ENCODE results near the gene PTPRN2.
A peak's percentile ranks its signal among the peaks of the same experiment; 100 is the strongest.
"Not testable (repeated sequence)": the region's sequence is repeated elsewhere in the genome, so short reads cannot be mapped to it uniquely, and the experiment has no call there.

The PTPRN2 gene

DNA sequence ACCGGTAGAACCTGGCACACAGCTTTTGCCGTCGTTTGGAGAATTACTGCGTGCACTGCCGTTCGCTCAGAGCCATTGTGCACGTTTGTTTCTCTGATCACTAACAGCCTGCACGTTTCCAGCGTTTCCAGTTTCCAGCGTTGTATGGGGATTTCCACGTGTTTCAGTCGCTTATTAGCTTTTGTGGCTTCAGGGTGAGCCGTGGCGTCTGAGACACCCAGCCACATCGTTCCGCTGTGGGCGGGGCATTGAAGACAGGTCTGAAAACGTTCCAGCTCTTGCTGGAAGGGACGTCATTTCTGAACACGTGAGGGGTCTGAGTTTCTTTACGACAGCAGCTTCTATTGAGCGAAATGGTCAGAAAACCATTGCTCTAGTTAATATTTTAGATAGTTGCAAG lies 1086.0 kb downstream of the PTPRN2 start:
- peak; percentile 23 for DNase-seq

DNA sequence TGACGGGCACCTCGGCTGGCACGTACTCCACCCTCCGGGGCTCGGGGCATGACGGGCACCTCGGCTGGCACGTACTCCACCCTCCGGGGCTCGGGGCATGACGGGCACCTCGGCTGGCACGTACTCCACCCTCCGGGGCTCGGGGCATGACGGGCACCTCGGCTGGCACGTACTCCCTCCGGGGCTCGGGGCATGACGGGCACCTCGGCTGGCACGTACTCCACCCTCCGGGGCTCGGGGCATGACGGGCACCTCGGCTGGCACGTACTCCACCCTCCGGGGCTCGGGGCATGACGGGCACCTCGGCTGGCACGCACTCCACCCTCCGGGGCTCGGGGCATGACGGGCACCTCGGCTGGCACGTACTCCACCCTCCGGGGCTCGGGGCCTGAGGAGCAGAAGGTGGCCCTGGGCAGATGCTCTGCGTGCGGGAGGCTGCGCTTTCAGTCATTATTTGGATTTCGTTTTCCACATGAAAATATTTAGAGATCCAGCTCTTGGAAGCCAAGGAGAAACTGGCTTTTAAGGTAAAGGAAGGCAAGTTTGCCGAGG lies 1086.6 kb downstream of the PTPRN2 start:
- DNase-seq: not testable (repeated sequence)

DNA sequence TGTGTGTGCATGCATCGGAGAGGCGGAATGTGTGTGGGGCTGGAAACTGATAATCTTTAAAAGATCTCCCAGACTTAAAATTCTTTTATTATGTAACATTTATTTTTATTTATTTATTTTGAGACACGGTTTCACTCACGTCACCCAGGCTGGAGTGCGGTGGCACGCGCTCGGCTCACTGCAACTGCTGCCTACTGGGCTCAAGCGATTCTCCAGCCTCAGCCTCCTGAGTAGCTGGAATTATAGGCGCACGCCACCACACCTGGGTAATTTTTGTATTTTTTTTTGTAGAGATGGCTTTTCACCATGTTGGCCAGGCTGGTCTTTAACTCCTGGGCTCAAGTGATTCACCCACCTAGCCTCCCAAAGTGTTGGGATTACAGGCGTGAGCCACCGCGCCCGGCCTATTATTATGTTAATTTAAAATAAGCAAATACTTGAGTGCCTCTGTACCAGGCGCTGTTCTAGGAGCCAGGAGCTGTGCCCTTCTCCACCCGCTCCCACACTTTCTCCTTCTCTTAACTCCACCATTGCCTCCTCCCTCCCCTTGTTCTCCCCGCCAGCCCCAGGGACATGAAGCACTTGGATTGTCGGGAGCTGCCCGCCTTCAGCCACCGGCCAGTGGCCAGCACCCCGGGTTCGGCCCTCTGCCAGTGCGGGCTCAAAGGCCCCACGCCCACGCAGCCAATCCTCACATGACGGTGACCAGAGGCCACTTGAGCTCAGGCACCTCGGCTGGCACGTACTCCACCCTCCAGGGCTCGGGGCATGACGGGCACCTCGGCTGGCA lies 1087.3 kb downstream of the PTPRN2 start:
- DNase-seq: no peak

DNA sequence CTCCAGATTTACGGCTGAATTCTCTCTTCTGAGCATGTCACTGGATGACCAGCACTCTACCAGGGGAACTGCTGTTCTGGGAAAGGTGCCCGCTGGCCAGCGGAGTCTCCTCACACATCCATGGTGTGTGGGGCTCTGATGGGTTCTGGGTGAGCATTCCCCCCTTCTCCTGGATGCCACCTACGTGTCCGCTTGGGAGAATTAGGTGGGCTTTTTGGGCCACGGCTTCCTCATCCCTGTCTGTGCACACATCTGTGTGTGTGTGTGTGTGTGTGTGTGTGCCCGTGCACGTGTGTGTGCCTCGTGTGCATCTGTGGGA lies 1087.8 kb downstream of the PTPRN2 start:
- DNase-seq: no peak

DNA sequence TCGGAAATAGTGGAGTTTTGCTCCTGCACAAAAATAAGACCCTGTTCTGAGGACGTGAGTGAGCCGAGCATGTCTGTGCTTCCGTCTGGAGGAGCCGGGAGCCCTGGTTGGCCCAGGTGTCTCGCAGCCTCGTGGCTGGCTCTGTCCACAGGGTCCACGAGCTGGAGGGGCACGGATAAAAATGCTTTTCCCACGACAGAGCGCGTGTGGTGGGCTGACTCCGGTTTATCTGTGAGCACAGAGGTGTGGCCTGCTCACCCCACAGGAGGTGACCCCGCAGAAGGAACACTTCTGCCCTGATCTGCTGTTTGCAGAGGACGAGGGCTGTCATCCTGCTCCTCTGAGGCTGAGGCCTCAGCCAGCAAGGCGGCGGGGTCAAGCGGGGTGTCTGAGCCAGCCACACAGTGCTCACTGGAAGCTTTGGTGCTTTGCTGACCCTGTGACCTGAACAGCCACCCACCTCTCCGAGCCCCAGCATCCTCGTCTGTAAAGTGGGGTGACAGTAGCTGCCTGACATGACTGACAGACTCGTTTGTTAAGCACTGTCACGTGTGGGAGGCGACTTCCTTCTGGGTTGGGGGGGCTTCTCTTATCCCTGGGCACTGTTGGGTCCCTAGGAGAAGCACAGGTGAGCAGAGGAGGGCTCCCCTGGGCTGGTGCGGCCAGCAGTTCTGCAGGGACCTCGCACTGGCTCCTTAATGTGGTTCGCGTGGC lies 1088.3 kb downstream of the PTPRN2 start:
- DNase-seq: no peak

DNA sequence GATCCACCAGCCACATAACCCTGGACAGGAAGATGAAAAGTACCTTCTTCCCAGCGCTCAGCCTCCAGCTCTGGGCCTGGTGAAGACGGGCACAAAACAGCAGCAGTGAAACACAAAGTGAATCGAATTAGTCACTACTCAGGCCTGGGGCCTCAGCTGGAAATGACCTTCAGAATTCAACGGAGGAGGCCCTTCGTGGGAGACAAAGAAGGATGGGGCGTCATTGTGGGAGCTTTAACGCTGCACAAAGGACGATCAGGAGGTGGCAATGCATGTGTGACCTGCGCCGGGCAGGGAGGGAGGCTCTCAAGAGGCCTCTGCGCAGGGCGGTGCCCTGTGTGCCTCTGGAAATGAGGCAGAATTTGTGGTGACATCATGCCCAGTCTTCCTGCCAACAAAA lies 1089.0 kb downstream of the PTPRN2 start:
- no peak for DNase-seq

DNA sequence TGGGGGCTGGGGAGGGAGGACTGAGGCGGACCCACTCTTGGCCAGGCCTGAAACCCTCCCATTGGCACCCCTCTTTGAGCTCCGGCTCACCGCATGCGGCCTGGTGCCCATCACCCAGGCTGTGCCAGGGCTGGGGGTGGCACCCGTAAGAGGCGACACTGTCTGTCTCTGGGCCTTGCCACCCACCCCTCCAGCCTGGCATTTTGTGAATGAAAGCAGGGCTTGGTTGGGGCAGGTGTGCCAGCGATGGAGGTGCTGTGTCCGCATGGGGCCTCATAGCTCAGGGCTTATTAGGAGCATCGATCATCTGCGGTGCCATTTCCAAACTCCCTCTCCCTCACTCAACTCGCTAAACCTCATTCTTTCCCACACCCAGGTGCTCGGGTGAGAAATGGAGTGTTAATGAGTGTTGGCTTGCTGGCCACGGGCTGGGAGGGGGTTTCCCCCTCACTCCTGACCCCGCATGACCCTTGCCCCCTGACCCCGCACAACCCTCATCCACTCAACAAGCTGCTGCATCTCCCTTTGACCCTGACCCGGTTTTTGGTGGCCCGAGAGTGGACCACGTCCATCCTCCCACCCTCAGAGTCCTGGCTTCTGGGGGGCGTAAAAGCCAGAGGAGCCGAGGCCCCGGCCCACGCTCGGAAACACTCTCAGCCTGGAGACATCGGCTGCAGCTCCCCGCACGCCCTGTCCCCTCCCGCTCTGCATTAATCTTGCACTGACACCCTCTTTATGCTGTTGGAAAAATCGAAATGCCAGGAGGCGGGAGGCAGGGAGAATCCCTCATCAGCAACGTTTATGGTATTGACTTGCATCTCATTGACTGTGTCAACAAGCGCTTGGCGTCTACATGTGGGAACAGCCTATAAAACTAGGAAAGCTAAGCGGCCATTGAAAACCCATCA lies 1089.6 kb downstream of the PTPRN2 start:
- no peak for DNase-seq

DNA sequence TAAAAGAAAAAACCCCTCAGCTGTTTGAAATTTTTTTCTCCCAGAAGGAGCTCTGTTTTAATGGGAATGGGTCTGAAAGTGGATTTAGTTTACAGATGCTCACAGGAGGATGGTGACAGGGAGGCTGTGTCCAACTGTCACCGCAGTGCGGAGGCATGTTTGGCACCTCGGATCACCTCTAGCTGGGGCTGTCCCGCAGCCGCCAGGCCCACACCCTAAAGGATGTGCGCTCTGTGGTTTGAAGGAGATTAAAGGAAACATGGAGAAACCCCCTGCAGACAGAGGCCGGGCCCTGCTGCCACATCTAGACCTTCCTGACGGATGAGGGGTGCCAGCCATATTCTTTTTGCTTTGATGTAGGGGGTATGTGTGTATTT lies 1090.3 kb downstream of the PTPRN2 start:
- DNase-seq: no peak

DNA sequence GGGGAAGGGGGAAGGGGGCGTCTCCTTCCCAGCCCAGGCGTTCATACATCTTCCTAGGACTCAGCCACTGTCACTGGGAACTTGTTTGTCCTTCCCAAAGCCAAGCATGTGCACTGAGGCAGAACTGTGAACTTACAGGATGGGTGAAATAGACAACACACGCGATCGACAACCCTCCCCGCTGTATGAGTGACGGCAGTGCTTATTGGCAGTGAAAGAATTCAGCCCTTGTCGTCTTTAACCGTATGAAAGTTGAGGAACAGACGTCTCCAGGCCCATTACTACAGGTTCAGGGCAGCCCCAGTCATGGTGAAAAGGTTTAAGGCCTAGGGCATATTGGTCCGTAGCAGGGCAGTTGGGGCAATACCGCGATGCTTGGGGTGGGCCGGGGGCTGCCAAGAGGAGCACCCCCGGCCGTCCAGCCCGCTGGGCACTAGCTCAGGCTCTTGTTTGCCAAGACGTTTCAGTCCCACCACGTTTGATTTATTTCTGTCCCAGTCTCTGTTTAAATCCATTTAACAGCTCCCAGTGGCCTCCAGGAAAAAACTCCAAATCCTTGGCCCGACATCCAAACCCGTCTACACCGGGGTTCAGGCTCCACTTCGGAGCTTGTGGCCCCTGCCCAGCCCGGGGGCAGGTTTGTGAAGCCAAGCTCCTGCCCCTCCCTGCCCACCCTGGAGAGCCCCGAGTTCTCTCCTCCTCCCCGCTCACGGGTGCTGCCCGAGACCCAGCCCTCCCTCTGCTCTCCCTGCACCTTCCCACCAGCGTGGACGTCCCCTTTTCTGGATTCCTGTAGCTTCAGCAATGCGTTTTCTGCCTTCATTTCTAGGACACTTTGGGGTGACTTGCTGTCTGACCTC lies 1091.0 kb downstream of the PTPRN2 start:
- no peak for DNase-seq

DNA sequence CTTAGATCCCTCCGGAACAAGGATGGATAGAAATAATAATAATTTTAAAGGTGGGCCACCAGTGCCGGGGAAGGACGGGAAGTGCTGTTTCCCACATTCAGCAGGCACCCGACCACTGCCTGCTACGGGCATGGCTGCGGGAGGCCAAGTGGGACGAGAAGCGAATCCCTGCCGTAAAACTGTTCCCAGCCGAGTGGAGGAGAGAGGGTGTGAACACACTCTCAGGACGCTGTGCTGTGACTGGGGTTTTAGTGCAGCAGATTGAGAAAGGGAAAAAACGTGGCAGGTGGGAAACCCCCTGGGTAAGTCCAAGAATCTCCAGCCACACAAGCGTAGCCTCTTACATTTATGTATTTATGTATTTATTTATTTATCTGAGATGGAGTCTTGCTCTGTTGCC lies 1092.0 kb downstream of the PTPRN2 start:
- no peak for DNase-seq

DNA sequence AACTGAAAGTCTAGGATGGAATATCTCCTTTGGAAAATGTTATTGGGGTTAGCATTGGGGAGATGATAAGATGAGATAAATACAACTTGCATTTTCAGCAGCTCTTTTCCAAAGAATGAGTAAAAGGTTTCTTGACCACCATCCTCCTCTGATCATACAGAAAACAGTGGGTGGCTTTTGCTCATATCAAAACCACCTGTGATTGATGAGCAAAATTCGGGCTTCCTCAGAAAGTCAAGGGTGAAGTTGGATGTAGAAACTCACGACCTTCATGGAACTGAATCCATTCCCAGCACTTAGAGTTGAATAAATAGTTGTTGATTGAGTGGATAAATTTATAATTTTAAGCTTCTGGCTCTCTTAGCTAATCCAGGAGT lies 1092.5 kb downstream of the PTPRN2 start:
- no peak for DNase-seq

DNA sequence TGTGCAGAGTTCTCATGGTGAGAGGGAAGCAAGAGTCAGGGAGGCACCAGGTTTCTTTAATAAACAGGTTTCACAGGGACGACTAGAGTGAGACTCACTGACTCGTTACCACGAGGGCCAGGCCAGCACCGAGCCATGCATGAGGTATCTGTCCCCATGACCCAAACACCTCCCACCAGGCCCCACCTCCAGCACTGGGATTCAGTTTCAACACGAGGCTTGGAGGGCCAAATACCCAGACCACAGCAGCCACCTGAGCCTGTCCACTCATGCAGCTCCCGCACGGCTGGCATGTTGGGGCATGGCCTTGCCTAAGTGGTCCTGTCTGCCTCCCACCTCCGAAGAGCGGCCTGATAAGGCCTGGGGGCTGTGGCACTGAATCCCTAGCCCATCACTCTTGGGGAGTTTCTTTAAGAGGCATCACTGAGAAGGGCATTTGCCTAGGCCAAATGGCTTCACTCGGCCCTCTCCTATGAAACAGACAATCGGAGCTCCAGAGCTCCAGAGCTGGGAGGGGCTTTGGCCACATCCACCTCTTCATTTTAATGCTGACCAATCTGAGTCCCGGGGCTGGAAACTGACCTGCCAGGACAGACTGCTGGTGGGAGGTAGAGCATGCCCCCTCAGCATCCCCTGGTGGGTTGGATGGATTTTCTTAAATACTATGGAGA lies 1093.0 kb downstream of the PTPRN2 start:
- DNase-seq: no peak

DNA sequence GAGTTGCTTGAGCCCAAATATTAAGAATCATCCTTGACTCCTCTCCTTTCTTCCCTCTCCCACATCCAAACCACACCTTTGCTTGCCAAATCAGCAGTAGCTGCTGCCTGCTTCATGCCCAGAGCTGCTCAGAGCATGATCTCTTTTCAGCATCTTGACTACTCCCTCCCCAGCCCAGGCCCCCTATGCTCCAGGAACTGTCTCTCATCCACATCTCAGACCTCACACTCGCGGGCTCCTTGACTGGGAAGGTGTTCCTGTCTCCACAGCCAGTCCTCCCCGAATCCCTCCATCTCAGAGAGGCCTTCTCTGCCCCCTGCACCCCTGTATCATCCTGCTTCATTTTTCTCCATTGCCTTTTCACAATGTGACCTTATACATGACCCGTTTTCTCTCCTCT lies 1093.8 kb downstream of the PTPRN2 start:
- DNase-seq: no peak

DNA sequence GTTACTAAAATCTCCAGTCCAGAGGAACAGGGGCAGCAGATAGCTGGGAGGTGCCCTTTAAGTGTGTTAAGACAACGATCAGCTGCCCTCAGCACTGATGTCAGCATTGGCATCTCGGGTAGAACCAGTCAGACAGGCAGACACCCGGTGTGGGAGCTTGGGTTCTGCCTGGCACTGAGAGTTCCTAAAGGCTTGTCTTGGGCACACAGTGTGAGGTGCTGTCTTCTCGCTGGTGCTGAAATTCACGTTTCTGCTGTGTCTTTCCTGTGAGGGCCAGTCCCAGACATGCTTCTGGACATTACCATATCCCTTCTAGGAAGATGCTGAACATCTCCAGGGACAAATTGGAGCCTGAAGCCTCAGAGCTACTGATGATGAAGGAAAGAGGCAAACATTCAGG lies 1094.6 kb downstream of the PTPRN2 start:
- DNase-seq: no peak

DNA sequence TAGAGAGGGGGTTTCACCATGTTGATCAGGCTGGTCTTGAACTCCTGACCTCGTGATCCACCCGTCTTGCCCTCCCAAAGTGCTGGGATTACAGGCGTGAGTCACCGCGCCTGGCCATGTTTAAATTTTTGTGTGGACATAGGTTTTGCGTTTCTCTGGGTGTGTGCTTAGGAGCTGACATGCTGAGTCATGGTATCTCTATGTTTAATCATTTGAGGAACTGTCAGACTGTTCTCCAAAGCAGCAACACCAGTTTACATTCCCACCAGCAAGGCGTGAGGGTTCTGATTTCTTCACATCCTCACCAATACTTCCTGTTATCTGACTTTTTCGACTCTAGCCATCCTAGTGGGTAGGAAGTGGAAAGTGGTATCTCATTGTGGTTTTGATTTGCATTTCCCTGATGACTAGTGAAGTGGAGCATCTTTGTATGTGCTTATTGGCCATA lies 1097.1 kb downstream of the PTPRN2 start:
- DNase-seq: peak; percentile 65

DNA sequence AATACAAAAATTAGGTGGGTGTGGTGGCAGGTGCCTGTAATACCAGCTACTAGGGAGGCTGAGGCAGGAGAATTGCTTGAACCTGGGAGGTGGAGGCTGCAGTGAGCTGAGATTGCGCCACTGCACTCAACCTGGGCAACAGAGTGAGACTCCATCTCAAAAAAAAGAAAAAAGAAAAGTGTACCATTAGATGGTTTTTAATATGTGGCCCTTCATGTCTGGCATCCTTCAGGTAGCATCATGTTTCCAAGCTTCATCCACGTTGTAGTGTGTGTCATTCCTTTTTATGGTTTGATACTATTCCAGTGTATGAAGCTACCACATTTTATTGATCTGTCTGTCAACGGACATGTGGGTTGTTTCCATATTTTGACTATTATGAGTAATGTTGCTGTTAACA lies 1097.8 kb downstream of the PTPRN2 start:
- not testable (repeated sequence) for DNase-seq
